GM18507 (cell line): ENCODE measurements around the gene NUDT9.
"Not testable (repeated sequence)": the region's sequence is repeated elsewhere in the genome, so short reads cannot be mapped to it uniquely, and the experiment has no call there.

Experiments used
- DNase-seq: peaks from one replicate; pipeline ENCODE4 v3.0.0; 2011; ENCODE audit warnings: low read depth; ENCODE audit not compliant: insufficient read length; ENCODE audit errors: extremely low spot score
- FAIRE-seq: peaks from 2 replicates; lab custom pipeline; 2011; peaks lifted over from hg19 to GRCh38; lab: Jason Lieb, UNC

The NUDT9 gene, protein sequence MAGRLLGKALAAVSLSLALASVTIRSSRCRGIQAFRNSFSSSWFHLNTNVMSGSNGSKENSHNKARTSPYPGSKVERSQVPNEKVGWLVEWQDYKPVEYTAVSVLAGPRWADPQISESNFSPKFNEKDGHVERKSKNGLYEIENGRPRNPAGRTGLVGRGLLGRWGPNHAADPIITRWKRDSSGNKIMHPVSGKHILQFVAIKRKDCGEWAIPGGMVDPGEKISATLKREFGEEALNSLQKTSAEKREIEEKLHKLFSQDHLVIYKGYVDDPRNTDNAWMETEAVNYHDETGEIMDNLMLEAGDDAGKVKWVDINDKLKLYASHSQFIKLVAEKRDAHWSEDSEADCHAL

DNA sequence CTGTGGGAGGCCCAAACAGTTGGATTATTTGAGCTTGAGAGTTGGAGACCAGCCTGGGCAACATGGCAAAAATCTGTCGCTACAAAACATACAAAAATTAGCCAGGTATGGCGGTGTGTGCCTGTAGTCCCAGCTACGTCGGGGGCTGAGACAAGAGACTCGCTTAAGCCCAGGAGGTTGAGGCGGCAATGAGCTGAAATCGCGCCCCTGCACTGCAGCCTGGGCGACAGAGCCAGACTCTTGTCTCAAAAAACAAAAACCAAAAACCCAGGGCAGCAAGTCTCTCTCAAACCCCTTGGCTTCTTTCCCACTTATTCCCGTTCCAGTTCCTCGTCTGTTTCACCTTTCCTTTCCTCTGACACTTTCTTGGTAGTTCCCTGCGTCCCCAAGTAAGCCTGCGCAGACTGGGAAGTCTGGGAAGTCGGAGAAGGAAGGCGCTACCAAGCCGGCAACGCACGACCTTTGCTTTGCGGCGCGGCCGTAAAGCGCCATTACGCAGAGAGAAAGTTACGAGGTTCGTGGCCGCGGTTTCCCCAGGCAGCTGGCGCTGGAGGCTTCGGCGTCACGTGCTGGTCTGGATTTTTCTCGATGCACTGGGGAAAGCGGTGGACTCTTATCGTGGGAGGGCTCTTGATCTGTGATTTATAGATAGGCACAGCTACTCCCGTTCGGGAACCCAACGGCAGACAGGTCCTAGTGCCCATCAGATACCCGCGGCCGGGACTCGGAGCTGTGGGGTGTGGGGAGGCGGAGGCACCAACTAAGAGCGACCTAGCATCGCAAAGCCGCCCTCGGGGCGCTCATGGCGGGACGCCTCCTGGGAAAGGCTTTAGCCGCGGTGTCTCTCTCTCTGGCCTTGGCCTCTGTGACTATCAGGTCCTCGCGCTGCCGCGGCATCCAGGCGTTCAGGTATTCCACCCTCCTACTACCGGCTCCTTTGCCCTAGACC lies at the start of gene NUDT9:
Gene NUDT9 (plus strand): TSS at position 470 of the 949 bp plus-strand sequence. CDS start 333 bp downstream, at position 803.
- FAIRE-seq: peak; percentile 93
- peak; percentile 71 for DNase-seq

DNA sequence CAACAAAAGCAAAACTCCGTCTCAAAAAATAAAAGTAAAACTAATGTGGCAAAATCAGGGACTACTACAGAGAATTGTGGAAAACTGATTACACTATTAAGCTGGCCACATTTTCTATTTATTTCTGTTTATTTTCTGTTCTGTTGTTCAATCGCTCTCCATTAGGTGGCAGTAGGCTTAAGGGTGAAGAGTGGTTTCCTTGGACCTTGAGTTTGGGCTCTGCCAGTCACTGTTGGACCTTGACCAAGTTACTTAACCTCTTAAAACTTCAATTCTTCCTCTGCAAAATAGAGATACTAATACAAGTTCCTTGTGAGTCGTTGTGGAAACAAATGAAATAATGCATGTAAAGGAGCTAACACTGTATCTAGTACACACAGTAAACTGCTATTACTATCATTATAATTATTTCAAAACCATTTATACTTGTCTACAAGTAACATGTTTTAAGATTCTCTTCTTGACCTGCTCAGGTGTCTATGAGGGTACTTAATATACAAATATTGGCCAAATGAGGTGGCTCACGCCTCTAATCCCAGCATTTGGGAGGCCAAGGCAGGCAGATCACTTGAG lies 46.6 kb upstream of the NUDT9 start:
- DNase-seq (no peak), FAIRE-seq (peak; percentile 64)

DNA sequence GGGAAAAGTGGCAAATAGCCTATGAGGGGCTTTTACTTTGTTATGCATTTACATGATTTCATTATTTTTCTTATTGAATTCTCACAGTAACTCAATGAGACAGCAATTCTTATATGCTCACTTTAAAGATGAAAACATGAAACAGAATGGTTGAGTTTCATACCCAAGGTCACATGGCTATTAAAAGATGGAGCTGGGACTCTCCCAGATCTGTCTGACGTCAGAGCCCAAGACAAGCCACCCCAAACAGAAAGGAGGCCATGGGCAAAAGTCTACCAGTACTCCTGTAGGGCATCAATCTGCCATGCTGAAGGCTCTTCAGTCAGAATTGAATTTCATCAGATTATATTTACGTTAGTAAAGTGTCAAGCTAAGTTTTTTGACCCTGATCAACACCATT lies 44.6 kb upstream of the NUDT9 start:
- DNase-seq (no peak), FAIRE-seq (no peak)

DNA sequence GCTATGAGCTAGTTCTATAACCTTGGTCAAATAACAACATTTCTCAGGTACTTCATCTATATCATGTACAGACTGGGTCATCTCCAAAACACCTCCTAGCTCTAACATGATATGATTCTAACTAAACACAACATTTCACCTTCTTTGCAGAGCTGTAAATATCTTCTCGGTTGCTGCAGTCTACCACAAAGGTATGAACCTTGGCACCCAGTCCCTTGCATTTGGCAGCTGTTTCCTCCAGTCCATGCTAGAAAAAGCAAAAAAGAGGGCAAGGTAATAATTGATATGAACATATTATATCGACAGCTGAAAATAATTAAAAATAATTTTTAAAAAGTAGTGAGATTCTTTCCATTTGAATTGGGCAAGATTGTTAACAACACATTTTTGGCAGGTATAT lies 40.3 kb upstream of the NUDT9 start:
- DNase-seq (no peak), FAIRE-seq (no peak)

DNA sequence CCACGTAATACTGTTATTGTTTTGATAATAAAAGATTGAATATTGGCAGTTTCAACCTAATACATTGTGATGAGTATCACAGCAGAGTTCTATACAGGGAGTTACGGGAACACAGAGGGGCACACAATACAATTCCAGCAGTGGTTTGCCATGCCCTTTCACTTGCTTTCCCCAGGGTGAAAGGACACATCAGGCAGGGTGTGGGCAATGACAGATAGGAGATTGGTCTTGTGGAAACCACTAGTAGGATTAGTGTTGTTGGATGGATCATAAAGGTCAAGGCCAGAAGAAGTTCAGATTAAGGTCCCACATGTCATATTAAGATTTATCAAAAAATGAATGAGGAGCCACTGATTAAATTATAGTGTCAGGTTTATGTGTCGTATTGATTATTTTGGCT lies 39.4 kb upstream of the NUDT9 start:
- FAIRE-seq (no peak), DNase-seq (no peak)

DNA sequence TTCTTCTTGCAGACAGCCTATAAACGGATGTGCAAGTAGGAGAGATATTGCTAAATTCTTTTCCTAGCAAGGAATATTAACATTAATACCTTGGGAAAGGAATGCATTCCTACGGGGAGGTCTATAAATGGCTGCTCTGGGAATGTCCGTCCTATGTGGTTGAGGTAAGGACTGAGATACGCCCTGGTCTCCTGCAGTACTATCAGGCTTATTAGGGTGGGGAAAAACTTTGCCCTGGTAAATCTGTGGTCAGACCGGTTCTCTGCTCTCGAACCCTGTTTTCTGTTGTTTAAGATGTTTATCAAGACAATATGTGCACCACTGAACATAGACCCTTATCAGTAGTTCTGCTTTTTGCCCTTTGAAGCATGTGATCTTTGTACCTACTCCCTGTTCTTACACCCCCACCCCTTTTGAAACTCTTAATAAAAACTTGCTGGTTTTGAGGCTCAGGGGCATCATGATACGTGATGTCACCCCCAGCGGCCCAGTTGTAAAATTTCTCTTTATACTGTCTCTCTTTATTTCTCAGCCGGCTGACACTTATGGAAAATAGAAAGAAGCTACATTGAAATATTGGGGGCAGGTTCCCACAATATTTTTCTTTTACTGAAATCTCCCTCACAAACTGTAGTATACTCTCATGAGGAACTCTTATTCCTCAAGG lies 37.8 kb upstream of the NUDT9 start:
- DNase-seq, FAIRE-seq: not testable (repeated sequence)

DNA sequence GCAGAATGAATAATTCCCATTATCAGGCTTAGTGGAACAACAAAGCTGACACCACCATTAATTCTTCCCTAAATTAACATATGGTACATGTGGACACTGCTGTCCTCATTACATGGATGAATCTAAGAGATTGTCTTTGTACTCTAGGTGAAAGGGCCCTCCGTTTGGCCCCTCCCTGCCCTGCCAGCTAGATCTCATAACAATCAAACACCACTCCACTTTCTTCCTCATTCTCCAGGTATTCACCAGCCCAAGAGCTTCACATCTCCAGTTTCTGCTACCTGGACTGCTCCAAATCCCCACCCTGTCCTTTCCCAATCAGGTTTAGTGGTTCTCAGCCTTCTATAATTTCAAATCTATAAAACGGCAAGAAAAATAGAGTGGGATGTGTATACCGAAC lies 35.1 kb upstream of the NUDT9 start:
- no peak for DNase-seq
- no peak for FAIRE-seq

DNA sequence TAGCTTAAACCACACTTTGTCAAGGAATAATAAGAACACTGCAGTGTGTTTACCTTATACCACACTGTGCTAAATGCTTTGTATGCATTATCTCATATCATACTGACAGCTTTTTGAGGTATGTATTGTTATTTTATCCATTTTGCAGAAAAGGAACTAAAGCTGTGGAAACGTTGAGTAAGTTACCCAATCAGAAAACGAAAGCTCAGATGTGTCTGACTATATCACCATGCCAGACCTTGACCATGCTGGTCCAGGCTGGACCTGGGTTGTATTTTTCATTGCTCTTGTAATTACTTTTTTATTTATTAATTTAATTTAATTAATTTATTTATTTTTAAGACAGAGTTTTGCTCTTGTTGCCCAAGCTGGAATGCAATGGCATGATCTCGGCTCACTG lies 33.5 kb upstream of the NUDT9 start:
- no peak for DNase-seq
- no peak for FAIRE-seq

DNA sequence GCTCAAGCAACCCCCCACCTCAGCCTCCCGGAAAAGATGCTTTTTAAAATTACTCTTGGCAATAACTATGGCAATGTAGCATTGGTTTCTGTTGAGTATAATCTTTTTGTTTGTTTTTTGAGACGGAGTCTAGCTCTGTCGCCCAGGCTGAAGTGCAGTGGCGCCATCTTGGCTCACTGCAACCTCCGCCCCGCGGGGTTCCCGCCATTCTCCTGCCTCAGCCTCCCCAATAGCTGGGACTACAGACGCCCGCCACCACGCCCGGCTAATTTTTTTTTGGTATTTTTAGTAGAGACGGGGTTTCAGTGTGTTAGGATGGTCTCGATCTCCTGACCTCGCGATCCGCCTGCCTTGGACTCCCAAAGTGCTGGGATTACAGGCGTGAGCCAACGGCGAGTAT lies 32.3 kb upstream of the NUDT9 start:
- not testable (repeated sequence) for DNase-seq, FAIRE-seq

DNA sequence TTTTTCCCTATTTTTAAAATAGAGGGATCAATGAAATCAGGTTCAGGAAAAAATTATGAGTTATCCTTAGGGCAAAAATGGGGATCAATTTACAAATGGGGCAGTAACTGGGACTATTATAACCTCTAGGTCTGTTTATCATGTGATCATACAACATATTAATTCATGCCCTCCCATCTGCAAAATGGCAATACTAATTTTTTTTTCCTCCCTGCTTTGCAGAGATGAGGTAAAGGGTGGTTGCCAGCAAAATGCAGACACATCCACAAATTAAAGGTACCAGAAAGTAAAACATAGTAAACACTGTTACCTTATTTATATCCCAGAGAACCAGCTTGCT lies 31.9 kb upstream of the NUDT9 start:
- DNase-seq (no peak), FAIRE-seq (no peak)

DNA sequence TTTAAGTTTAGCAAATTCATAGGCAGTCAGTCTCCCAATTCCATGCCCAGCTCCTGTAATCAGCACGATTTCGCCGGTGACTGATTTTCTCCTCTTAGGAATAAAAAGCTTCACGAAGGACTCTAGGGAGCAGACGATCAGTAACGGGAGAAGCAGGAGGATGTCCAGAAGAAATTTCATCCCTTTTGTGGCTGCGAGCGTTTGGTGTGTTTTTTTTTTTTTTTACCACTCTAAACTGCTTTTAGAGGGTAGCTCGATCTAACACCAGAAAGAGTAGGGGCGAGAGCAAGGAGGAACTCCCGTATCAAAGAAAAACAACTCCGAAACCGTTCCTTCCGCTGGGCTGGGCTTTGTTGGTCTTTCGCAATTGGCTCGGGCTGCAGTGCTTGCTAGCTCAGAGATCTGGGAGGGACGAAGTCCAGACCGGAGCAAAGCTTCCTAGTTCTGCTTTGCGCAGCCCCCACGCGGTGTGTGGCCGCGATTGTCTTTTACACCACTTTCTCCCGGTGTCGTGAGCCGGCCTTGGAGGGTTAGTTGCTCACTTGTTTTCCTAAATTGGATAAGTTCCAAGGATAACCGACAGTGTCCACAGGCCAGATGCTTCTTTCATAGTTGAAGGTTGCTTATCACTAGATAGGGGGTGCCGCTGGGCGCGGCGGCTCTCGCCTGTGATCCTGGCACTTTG lies 31.3 kb upstream of the NUDT9 start, which contains the start of gene HSD17B11:
Gene HSD17B11 (minus strand): TSS at position 298 of the 685 bp plus-strand sequence. CDS start 118 bp downstream, at position 180.
- DNase-seq: peak; percentile 87
- peak; percentile 99 for FAIRE-seq

DNA sequence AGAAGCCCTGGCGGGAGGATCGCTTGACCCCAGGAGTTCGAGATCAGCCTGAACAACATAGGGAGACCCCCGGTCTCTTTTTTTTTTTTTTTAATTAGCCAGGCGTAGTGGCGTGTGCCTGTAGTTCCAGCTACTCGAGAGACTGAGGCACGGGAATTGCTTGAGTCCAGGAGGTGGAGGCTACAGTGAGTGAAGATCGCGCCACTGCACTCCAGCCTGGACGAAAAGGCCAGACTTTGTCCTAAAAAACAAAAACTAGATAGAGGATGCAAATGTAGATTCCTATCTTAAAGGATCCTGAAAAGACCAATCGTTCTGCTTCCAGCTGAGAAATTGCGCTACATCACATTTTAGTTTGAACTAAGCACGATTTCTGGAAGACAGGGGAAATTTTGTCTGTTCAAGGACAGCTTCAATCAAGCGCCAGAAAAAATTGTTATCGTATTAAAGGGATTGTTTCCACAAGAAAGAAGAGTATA lies 30.8 kb upstream of the NUDT9 start:
- no peak for DNase-seq
- no peak for FAIRE-seq

DNA sequence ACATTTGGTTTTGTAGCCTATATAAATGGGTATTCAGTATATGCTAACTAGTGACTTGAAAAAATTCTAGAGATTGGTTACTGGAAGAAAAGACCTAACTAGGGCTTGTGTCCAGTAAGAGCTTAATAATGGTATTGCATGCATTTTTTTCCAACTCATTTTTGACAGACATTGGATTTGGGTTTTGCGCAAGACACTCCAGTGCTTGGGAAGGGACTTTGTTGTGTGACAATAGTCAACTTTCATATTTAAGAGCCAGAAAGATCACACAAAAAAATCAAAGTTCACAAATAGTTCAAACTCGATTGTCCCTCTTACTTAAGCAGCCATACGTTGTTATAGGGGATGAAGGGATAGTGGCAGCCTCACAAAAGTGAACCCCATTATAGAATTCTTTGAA lies 30.2 kb upstream of the NUDT9 start:
- DNase-seq (no peak), FAIRE-seq (no peak)

DNA sequence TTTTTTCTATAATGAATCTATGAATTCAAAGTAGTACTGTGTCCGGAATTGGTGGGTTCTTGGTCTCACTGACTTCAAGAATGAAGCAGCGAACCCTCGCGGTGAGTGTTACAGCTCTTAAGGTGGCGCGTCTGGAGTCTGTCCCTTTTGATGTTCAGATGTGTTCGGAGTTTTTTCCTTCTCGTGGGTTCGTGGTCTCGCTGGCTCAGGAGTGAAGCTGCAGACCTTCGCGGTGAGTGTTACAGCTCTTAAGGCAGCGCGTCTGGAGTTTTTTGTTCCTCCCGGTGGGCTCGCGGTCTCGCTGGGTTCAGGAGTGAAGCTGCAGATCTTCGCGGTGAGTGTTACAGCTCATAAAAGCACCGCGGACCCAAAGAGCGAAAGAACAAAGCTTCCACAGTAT lies 27.3 kb upstream of the NUDT9 start:
- not testable (repeated sequence) for FAIRE-seq, DNase-seq

DNA sequence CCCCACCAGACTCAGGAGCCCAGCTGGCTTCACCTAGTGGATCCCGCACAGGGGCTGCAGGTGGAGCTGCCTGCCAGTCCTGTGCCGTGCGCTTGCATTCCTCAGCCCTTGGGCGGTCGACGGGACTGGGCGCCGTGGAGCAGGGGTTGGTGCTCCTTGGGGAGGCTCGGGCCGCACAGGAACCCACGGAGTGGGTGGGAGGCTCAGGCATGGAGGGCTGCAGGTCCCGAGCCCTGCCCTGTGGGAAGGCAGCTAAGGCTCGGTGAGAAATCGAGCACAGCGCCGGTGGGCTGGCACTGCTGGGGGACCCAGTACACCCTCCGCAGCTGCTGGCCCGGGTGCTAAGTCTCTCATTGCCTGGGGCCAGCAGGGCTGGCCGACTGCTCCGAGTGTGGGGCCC lies 26.5 kb upstream of the NUDT9 start:
- DNase-seq, FAIRE-seq: not testable (repeated sequence)

DNA sequence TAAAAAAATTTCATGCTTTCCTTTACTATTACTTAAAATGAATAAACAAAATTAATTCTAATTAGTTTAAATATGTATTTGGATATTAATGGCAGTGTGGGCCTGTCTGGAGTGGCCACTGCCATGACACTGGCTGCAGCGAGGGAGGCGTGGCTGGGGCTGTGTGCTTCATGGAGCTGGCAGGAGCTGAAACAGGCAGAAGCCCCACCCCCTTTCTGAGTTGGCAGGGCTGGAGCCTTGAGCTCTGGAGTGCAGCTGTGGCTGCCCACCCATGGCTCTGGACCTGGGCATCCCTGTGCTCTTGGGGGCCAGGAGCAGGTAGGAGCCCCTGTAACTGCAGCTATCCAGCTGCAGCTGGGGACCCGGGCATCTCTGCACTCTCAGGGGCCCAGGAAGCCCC lies 23.2 kb upstream of the NUDT9 start:
- no peak for DNase-seq
- no peak for FAIRE-seq

DNA sequence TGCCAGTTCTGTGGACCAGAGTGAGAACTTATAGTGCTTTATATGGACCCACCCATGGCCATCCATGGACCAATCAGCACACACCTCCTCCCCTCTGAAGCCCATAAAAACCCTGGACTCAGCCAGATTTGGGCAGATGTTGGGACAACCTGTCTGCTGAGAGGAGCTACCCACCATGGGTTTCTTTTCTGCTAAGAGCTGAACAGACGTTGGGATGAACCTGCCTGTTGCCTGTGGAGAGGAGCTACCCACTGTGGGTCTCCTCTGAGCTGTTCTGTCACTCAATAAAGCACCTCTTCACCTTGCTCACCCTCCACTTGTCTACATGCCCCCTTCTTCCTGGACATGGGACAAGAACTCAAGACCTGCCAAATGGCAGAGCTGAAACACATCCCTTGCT lies 22.4 kb upstream of the NUDT9 start:
- FAIRE-seq (no peak), DNase-seq (no peak)

DNA sequence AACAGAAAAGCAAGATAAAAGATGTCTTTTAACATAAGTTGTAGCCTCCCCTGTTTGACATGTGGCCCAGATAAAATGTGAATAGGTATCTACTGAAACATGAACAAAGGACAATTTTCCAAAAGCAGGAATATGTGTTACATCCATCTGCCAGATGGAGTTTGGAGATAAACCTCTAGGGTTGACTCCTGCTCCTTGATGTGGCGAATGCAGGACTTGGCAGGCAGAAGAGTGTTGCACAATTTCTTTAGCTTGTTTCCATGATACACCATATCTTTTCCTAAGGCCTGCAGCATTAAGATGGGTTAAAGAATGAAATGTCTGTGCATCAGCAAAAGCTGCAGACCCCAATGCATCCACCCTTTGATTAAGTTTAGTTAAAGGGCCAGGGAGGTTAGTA lies 18.6 kb upstream of the NUDT9 start:
- FAIRE-seq, DNase-seq: not testable (repeated sequence)

DNA sequence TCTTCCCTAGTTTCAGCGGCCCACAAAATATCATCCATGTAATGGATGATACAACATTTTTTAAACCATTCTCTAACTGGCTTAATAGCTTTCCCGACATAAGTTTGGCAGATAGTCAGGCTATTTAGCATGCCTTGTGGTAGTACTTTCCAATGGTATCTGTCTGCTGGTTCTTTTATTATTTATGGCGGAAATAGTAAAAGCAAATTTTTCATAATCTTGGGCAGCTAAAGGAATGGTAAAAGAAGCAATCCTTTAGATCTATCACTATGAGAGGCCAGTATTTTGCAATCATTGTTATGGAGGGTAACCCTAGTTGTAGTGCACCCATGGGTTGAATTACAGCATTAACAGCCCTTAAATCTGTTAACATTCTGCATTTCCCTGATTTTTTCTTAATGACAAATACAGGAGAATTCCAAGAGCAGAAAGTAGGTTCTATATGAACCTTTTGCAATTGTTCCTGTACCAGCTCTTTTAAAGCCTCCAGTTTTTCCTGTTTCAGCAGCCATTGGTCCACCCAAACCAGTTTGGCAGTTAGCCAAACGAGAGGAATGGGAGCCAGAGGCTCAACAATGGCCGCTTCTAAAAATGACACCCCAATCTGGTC lies 17.1 kb upstream of the NUDT9 start:
- no peak for DNase-seq
- no peak for FAIRE-seq
